H7 (cell line): Measurements from ENCODE around the gene ADGRG6. TPM values are rescaled to one million over a fixed set of nuclear protein-coding genes. Genes with fewer than 3 reads are reported as not detected.

Source experiments
- DNase-seq: peaks from one replicate; pipeline ENCODE4 v3.0.0; 2012
- H3K27me3 ChIP-seq: 2 replicates; pipeline ENCODE4 v1.6.0; 2011; ENCODE audit warnings: mild to moderate bottlenecking, low read length; ENCODE audit not compliant: control insufficient read depth, insufficient read depth
- H3K36me3 ChIP-seq: replicated peaks from 2 replicates; pipeline ENCODE4 v1.5.1; 2011; ENCODE audit warnings: low read length; ENCODE audit not compliant: control insufficient read depth, insufficient read depth
- H3K4me3 ChIP-seq: 2 replicates; pipeline ENCODE4 v1.5.1; 2011; ENCODE audit warnings: low read depth, mild to moderate bottlenecking, control low read depth, low read length, moderate library complexity; ENCODE audit not compliant: insufficient read depth
- total RNA-seq: library from RNA; depleted of rRNA; stranded (reverse); fragments of >200 nt; shearing (Covaris generic); gene quantifications from 2 replicates; pipeline ENCODE4 v1.2.3, GENCODE V29; 2014

ADGRG6 gene
- total RNA-seq, 1 experiment from 2014 or later, result 4.4 TPM

- DNase-seq, result no peak
Measured at GRCh38 chr6:142401838-142402237, 100.0 kb downstream of the ADGRG6 start.

GRCh38 chr6:142404751-142405150, 102.9 kb downstream of the ADGRG6 start:
- no peak for DNase-seq
- Histone ChIP-seq H3K27me3 (no peaks in the 10 kb centered on the region), H3K36me3 (no peaks in the 10 kb centered on the region), H3K4me3 (no peak overlapping the region)

More at GRCh38 chr6:142401838-142402237, 100.0 kb downstream of the ADGRG6 start:
- Histone ChIP-seq H3K27me3 (no peaks in the 10 kb centered on the region), H3K36me3 (no peaks in the 10 kb centered on the region), H3K4me3 (no peak overlapping the region)

GRCh38 chr6:142406131-142406530, 104.3 kb downstream of the ADGRG6 start:
- H3K27me3 ChIP-seq, result no peaks in the 10 kb centered on the region
- DNase-seq, result no peak
- no peaks in the 10 kb centered on the region for H3K36me3 ChIP-seq
- no peak overlapping the region for H3K4me3 ChIP-seq

GRCh38 chr6:142407685-142408273, 106.0 kb downstream of the ADGRG6 start:
- no peak overlapping the region for H3K4me3 ChIP-seq
- H3K27me3 ChIP-seq, result no peaks in the 10 kb centered on the region
- no peak for DNase-seq
- no peaks in the 10 kb centered on the region for H3K36me3 ChIP-seq

- Histone ChIP-seq H3K4me3 (no peak overlapping the region), H3K36me3 (no peaks in the 10 kb centered on the region), H3K27me3 (no peaks in the 10 kb centered on the region)
- no peak for DNase-seq
Measured at GRCh38 chr6:142408409-142408808, 106.6 kb downstream of the ADGRG6 start.

GRCh38 chr6:142409794-142410193, 108.0 kb downstream of the ADGRG6 start:
- no peaks in the 10 kb centered on the region for H3K36me3 ChIP-seq
- no peaks in the 10 kb centered on the region for H3K27me3 ChIP-seq
- DNase-seq, result no peak

GRCh38 chr6:142411145-142411544, 109.3 kb downstream of the ADGRG6 start:
- no peak for DNase-seq
- H3K27me3 ChIP-seq, result no peaks in the 10 kb centered on the region
- no peaks in the 10 kb centered on the region for H3K36me3 ChIP-seq
- H3K4me3 ChIP-seq, result no peak overlapping the region

More at GRCh38 chr6:142409794-142410193, 108.0 kb downstream of the ADGRG6 start:
- no peak overlapping the region for H3K4me3 ChIP-seq

- Histone ChIP-seq H3K36me3 (no peaks in the 10 kb centered on the region), H3K4me3 (no peak overlapping the region), H3K27me3 (no peaks in the 10 kb centered on the region)
- DNase-seq, result no peak
Measured at GRCh38 chr6:142412241-142412640, 110.4 kb downstream of the ADGRG6 start.

- no peak for DNase-seq
- Histone ChIP-seq H3K36me3 (no peaks in the 10 kb centered on the region), H3K4me3 (no peak overlapping the region), H3K27me3 (no peaks in the 10 kb centered on the region)
Measured at GRCh38 chr6:142412658-142413057, 110.9 kb downstream of the ADGRG6 start.

- DNase-seq, result no peak
- no peaks in the 10 kb centered on the region for H3K27me3 ChIP-seq
- no peaks in the 10 kb centered on the region for H3K36me3 ChIP-seq
- H3K4me3 ChIP-seq, result no peak overlapping the region
Measured at GRCh38 chr6:142413111-142413510, 111.3 kb downstream of the ADGRG6 start.

- no peaks in the 10 kb centered on the region for H3K27me3 ChIP-seq
- H3K36me3 ChIP-seq, result no peaks in the 10 kb centered on the region
- DNase-seq, result no peak
- no peak overlapping the region for H3K4me3 ChIP-seq
Measured at GRCh38 chr6:142414462-142415250, 112.8 kb downstream of the ADGRG6 start.

- H3K36me3 ChIP-seq, result no peaks in the 10 kb centered on the region
- H3K4me3 ChIP-seq, result no peak overlapping the region
- DNase-seq, result no peak
- no peaks in the 10 kb centered on the region for H3K27me3 ChIP-seq
Measured at GRCh38 chr6:142416179-142416578, 114.4 kb downstream of the ADGRG6 start.

- H3K4me3 ChIP-seq, result no peak overlapping the region
- no peak for DNase-seq
- no peaks in the 10 kb centered on the region for H3K27me3 ChIP-seq
- no peaks in the 10 kb centered on the region for H3K36me3 ChIP-seq
Measured at GRCh38 chr6:142416686-142417085, 114.9 kb downstream of the ADGRG6 start.

- DNase-seq, result no peak
- no peak overlapping the region for H3K4me3 ChIP-seq
- no peaks in the 10 kb centered on the region for H3K27me3 ChIP-seq
- H3K36me3 ChIP-seq, result no peaks in the 10 kb centered on the region
Measured at GRCh38 chr6:142417331-142417750, 115.5 kb downstream of the ADGRG6 start.

GRCh38 chr6:142419071-142419470, 117.3 kb downstream of the ADGRG6 start:
- H3K27me3 ChIP-seq, result no peaks in the 10 kb centered on the region
- no peaks in the 10 kb centered on the region for H3K36me3 ChIP-seq

More at GRCh38 chr6:142419071-142419470, 117.3 kb downstream of the ADGRG6 start:
- DNase-seq, result no peak
- H3K4me3 ChIP-seq, result no peak overlapping the region
